ENCODE data around the gene PCSK2. TPM values are rescaled to one million over a fixed set of nuclear protein-coding genes. Genes with fewer than 3 reads are reported as not detected.

PCSK2 gene
- polyA plus RNA-seq, 2 of the 4 experiments (the other 2 are of a cell fraction): 0.01 TPM; not detected in 1

GRCh38 chr20:17407550-17407949, 180.7 kb downstream of the PCSK2 start:
- ATAC-seq: no peak
- H3K4me1 ChIP-seq: no peaks in the 10 kb centered on the region
- H3K4me2 ChIP-seq: no peak overlapping the region
- no peak overlapping the region for H3K27ac ChIP-seq
- WGBS (ENCODE audit: missing lambda C conversion rate): 37% methylated on average over 5 of the region's 5 CpGs
- no peak overlapping the region for H3K4me3 ChIP-seq
- ChIA-PET POLR2A (no interaction called here), CTCF (interaction anchor here (1.4 kb wide), 1 partner anchor 604 kb away, joined by 4 read pairs; no protein-coding TSS in a partner anchor)
- H3K9me3 ChIP-seq: no peaks in the 10 kb centered on the region
- no peak for DNase-seq (ENCODE audit: low read depth in 1 of 2, low spot score in 1 of 2)
- no peak for FAIRE-seq
- TF ChIP-seq CHD2 (IDR thresholded peaks at IDR 0.05; ENCODE audit: low read length, partially characterized antibody) (no peak), ZFP36 (IDR thresholded peaks at IDR 0.05; ENCODE audit: borderline replicate concordance, partially characterized antibody) (no peak), CTCF (IDR thresholded peaks at IDR 0.05) (no peak), REST (IDR thresholded peaks at IDR 0.05) (no peak), KDM5A (IDR thresholded peaks at IDR 0.05) (no peak), RNF2 (IDR thresholded peaks at IDR 0.05; ENCODE audit: borderline replicate concordance, low read depth) (no peak)

GRCh38 chr20:17417225-17417624, 190.4 kb downstream of the PCSK2 start:
- CTCF ChIA-PET: interaction anchor here (1.3 to 7.3 kb wide), 2 partner anchors 12 to 15 kb away, joined by 3 to 80 read pairs; no protein-coding TSS in a partner anchor
- 0 out of 3 replicates have a peak, but pooled peaks cover 2% of the 10 kb centered on the region for H3K9me3 ChIP-seq
- H3K4me1 ChIP-seq: no peaks in the 10 kb centered on the region
- H3K27ac ChIP-seq: no peak overlapping the region
- ATAC-seq (no peak), FAIRE-seq (peak; percentile 28), DNase-seq (ENCODE audit: low read depth in 1 of 2, low spot score in 1 of 2) (no peak)
- no peak overlapping the region for H3K4me3 ChIP-seq
- no peak for TF ChIP-seq RAD21 (conservative IDR thresholded peaks at IDR 0.05 in 1 of 2, IDR thresholded peaks at IDR 0.05 in 1 of 2)
- TF ChIP-seq SMC3 (IDR thresholded peaks at IDR 0.05): no peak
- TF ChIP-seq USF2 (IDR thresholded peaks at IDR 0.05): no peak
- no peak for TF ChIP-seq ZC3H11A (IDR thresholded peaks at IDR 0.05)
- TF ChIP-seq NPAS2 (CRISPR knock-in tag; IDR thresholded peaks at IDR 0.05; ENCODE audit: borderline replicate concordance): no peak
- TF ChIP-seq HES2 (IDR thresholded peaks at IDR 0.05): no peak
- no peak for TF ChIP-seq BCL3 (IDR thresholded peaks at IDR 0.05)
- TF ChIP-seq ZFP36 (IDR thresholded peaks at IDR 0.05; ENCODE audit: borderline replicate concordance, partially characterized antibody): no peak
- TF ChIP-seq SREBF2 (IDR thresholded peaks at IDR 0.05): no peak
- no peak for TF ChIP-seq EHMT2 (IDR thresholded peaks at IDR 0.05; ENCODE audit: low read depth)
- TF ChIP-seq ZNF302 (CRISPR knock-in tag; IDR thresholded peaks at IDR 0.05): no peak
- TF ChIP-seq CHD2 (IDR thresholded peaks at IDR 0.05; ENCODE audit: low read length, partially characterized antibody): no peak
- TF ChIP-seq RARB (CRISPR knock-in tag; IDR thresholded peaks at IDR 0.05): no peak
- TF ChIP-seq NFE2L2 (conservative IDR thresholded peaks at IDR 0.05; ENCODE audit: low read length): no peak
- no peak for TF ChIP-seq EHF (CRISPR knock-in tag; IDR thresholded peaks at IDR 0.05)
- TF ChIP-seq ESRRA (IDR thresholded peaks at IDR 0.05; ENCODE audit: borderline replicate concordance, low read length): no peak
- POLR2A ChIA-PET: no interaction called here
- 52% methylated on average over 3 of the region's 3 CpGs for WGBS (ENCODE audit: missing lambda C conversion rate)
- no peak overlapping the region for H3K4me2 ChIP-seq

All from A549 (cell line).